Measurements from ENCODE around the gene KCP.

GRCh38 chr7:128835790-128836641, 74.5 kb downstream of the KCP start:
- TF ChIP-seq HMG20A (CRISPR knock-in tag; IDR thresholded peaks at IDR 0.05; ENCODE audit: borderline replicate concordance): no peak
- no peak for TF ChIP-seq POLR2AphosphoS5 (IDR thresholded peaks at IDR 0.05; ENCODE audit: low read depth, low read length)
- TF ChIP-seq POLR2A (IDR thresholded peaks at IDR 0.05; ENCODE audit: insufficient read depth in 1 of 2, low read depth in 2 of 2, low read length in 2 of 2): no peak
- no peak for TF ChIP-seq ZNF670 (CRISPR knock-in tag; IDR thresholded peaks at IDR 0.05; ENCODE audit: borderline replicate concordance)
- TF ChIP-seq ZKSCAN8 (CRISPR knock-in tag; IDR thresholded peaks at IDR 0.05; ENCODE audit: borderline replicate concordance): no peak
- TF ChIP-seq KDM1A (CRISPR knock-in tag; IDR thresholded peaks at IDR 0.05): no peak
- TF ChIP-seq RFX5 (IDR thresholded peaks at IDR 0.05; ENCODE audit: low read depth, low read length): no peak
- no peak for TF ChIP-seq NFE2L1 (CRISPR knock-in tag; IDR thresholded peaks at IDR 0.05; ENCODE audit: borderline replicate concordance)
- TF ChIP-seq MAZ (IDR thresholded peaks at IDR 0.05; ENCODE audit: borderline replicate concordance, low read depth, low read length): no peak
- TF ChIP-seq MAZ (CRISPR knock-in tag; IDR thresholded peaks at IDR 0.05; ENCODE audit: low read depth): no peak
- TF ChIP-seq, protein P1, sequence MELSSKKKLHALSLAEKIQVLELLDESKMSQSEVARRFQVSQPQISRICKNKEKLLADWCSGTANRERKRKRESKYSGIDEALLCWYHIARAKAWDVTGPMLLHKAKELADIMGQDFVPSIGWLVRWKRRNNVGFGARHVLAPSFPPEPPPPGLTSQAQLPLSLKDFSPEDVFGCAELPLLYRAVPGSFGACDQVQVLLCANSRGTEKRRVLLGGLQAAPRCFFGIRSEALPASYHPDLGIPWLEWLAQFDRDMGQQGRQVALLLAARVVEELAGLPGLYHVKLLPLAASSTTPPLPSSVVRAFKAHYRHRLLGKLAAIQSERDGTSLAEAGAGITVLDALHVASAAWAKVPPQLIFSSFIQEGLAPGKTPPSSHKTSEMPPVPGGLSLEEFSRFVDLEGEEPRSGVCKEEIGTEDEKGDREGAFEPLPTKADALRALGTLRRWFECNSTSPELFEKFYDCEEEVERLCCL (CRISPR knock-in tag; IDR thresholded peaks at IDR 0.05; ENCODE audit: borderline replicate concordance): no peak
- no peak for TF ChIP-seq RAD21 (CRISPR knock-in tag; IDR thresholded peaks at IDR 0.05)
- TF ChIP-seq NR2C2 (CRISPR knock-in tag; IDR thresholded peaks at IDR 0.05; ENCODE audit: borderline replicate concordance): no peak
- TF ChIP-seq SNAPC2 (CRISPR knock-in tag; IDR thresholded peaks at IDR 0.05): no peak
